Activated CD8-positive, alpha-beta memory T cell treated with anti-CD3 and anti-CD28 coated beads for 48 hours (primary cell): Measurements from ENCODE around the gene LMBR1.

ENCODE experiments used
- DNase-seq, 3 experiments: peaks; one replicate each; pipeline ENCODE4 v3.0.0-alpha.2; 2020; ENCODE audit warnings: low read depth in 2 of 3, low spot score in 2 of 3

LMBR1 gene

DNA sequence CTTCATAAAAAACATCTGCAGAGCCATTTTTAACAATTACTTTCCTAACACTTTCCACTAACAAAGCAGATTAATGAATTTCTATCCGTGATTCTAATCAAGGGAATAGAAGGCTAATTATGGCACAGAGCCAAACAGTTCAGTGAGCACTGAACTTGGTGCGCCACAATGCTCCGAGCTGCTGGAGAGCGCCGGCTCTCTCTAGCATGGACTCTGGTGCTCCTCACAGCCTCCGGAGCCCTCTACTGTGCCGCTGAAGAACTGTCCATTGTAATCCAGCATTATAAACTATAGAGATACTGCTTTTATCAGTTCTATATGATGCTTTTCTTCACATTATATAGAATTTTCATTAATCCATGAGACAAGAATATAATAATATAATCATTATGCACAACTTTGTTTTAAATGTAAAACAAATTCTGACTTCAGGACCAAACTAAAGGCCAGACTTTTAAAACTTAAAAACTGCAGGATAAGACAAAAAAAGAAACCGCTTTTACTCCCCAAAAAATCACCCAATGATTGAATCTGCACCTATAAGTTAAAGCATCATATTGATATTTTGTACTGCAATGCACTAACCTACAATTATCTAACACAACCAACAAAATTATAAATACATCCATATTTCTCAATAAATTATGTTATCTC is 128.8 kb downstream of the LMBR1 start:
- no peak for DNase-seq

DNA sequence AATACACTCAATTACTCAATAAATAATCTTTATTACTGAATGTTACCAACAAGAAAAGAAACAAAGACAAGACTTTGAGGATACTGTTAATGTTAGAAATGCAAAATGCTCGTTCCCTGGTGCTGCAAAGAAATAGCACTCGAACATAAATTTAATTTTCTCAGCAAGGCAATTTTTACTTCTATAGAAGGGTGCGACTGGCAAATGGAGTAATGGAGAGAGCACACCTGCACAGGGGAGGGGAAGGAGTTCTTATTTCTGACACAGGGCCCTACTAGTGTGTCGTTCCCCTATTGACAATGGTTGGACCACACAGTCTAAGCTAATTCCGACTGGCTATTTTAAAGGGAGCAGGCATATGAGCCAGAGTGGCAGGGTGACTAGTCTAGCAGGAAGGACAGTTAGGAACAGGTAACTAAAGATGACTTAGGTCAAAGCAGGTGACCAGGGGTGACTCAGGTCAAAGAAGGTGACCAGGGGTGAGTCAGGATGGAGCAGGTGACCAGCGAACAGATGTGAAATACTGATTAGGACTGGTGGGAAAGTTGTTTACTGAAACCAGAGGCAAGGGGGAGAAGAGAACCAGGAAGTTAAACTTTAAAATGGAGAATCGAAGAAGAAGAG is 133.3 kb downstream of the LMBR1 start:
- no peak for DNase-seq

DNA sequence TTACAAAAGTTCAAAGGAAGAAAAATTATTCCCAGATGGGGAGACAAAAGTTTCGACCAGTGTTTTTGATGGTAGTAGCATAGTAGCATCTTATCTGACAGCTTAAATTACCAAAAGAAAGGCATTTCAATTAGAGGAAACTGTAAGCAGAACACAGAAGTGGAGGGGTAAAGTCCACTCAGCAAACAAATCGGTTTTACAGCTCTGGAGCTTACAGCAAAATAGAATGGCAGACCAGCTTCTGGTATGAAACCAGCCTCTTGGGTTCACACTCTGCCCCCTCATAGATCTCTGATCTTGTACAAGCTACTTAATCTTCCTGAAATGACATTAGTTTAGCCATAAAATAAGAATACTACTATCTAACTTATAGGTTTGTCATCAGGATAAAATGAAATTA is 133.8 kb downstream of the LMBR1 start:
- no peak for DNase-seq

DNA sequence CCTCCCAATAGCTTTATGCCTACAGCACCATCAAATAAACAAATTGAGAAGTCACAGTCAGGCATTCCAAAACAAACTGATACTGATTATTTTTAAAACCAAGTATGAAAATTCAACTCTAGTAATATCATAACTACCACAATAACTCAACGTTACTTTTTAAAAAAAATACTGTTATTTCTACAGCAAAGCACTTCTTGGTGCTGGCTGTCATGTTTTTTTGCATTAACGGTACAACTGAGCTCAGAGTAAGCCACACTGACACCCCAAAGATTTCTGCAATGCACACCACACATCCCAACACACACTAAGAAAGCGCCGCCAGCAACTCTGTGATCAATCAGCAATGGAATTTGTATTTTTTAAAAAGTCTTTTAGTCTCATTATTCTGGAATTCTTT is 138.8 kb downstream of the LMBR1 start:
- DNase-seq = no peak

DNA sequence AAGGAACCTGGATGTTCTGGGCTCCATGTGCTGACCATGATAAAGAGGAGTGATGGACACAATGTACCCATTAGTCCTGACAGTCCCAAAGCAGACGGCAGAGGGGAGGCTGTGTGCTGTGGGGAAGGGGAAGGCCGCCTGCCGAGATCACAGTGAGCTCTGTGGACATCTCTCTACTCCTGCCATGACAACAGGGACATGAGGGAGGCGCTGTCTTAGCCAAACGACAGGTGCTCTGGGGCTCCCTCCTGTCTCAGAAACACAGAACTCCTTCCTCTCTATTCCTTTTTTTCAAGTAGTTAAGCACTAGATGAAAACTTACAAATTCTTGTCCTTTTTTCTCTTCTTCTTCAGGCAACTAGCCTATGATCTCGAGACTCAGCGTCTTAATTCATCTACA is 139.4 kb downstream of the LMBR1 start:
- no peak for DNase-seq

- no peak for DNase-seq
Measured at GRCh38 chr7:156753229-156753560, 139.8 kb downstream of the LMBR1 start.

DNA sequence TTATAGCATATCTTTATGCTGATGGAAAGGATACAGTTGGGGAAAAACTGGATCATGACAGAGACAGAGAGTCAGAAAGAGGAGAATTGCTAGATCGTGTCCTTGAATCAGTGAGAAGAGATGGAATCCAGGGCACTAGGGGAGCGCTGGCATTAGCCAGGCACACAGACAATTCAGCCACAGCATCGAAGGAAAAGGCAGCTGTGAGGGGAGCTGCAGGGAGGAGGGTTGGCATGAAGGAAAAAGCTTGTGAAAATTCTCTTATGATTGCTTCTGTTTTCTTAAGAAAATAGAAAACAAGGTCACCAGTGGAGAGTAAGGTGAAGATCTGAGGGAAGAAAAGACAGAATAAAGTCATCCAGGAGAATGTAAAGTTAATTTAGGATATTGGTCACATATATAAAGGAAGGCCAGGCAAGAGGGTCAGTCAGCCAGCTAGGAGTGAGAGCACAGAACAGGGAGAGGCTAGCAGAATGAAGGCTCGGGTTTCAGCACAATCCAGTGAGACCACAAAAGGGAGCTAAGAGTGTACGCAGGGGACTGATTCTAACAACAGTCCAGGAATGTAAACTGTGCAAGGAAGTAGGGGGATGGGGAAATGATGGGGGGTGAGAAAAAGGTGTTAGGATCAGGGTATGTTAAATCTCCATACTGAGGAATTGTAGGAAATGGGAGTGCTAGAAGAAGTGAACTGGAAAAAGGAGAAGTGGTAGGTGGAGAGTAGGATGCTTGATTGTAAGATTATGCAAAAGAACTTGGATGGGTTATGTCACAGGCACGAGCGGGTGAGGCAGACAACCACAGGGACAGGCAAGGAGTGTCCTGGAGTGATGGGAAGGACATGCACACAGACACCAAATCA is 140.4 kb downstream of the LMBR1 start:
- no peak for DNase-seq

DNA sequence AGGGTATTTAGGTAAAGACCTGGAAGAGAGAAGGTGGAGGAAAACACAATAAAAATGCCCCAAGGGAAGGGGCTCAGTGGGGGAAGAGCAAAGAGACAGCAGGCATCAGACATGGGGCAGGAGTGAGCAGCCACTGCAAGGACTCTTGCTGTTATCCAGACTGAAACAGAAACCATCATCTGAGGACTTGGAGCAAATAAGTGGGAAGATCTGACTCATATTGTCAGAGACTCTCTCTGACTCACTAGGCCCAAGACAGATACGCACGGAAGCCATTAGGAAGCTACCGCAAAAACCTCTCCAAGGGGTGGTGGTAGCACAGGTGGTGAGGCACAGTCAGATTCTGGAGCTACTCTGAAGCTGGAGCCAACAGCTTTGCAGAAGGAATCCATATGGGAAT is 141.7 kb downstream of the LMBR1 start:
- peak in 2 of 3 experiments; percentile 7 to 26 for DNase-seq

DNA sequence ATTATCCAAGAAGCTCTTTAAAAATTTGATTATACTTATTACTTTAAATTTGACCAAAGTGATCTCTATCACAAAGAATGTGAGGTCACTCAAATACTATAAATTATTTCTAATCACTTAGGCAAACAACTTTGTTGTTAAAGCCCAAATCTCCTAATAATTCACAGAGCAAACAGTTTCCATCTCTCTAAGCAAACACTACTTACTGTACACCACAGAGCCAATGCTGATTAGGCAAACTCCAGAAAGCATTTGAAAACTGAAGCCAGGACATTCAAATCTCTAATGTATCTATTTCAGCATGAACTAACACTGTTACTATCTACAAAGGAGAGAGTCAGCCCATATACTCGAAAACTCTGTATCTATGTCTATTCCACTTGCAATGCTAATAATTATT is 145.3 kb downstream of the LMBR1 start:
- DNase-seq = no peak

- no peak for DNase-seq
Measured at GRCh38 chr7:156746891-156747290, 146.1 kb downstream of the LMBR1 start.

DNA sequence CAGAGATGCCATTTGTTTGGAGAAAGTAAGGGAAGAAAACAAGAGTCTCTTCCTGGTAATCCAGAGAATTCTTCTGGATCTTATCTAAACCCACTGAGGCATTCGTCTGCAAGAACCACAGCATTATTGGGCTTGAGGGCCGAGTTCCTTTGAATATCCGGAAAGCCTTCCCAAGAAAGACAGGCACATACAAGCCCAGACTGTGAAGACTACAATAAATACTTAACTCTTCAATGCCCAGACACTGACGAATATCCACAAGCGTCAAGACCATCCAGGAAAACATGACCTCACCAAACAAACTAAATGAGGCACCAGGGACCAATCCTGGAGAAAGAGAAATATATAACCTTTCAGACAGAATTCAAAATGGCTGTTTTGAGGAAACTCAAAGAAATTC is 153.4 kb downstream of the LMBR1 start:
- no peak for DNase-seq

GRCh38 chr7:156735851-156736250 is 157.1 kb downstream of the LMBR1 start:
- DNase-seq = no peak

DNA sequence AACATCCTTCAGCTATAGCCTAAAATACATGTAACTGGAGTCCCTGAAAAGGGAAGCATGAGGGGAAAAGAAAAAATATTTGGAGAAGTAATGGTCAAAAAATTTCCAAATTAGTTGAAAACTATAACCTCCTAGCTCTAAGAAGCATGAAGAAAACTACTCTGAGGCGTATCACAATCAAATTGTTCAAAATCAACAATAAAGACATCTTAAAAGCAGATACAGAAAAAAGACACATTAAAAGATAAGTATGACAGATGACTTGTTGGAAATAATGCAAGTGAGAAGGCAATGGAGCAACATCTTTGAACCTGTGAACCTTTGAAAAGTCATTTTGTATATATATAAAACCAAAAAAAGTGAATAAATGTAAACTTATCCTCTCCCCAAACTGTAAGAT is 159.3 kb downstream of the LMBR1 start:
- no peak for DNase-seq

DNA sequence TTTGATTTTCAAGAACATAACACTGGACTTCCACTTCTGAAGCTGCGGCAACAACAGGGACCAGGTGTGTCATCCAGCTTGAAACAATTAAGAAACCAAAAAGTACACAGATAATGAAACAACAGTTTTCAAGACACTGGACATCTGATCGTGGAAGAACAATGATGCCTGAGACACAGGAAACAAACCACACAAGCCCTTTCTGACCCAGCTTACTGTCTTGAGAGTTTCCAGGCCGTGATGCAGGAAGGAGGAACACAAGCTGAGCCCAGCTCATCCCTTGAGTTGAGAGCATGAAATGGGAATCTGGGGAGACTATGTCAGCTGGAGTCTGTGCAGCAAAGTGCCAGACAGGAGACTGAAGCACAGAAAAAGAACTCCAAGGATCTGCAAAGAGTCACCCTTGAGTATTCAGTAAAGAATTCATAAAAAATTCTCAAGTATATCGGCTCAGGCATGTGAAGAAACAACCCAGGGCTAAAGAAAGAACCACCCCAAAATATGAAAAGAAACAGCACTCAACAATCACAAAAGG is 160.8 kb downstream of the LMBR1 start:
- DNase-seq = no peak

- DNase-seq = no peak
Measured at GRCh38 chr7:156731651-156732050, 161.3 kb downstream of the LMBR1 start.

DNA sequence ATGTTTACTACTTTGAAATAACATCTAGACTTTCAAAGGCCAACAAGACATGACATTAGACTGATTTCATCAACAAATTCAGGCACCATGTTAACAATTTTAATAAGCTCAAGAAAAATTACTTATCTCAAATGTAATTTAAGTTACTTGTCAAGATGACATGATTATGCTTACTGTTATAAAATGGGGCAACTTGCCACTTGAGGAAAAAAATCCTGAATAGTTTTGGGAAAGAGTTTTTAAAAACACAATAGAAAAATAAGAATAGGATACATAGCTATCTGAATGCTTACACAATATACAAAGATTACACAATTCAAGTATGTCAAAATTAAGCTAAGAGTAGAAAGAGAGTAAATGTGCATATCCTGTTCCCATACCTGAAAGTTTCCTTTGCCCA is 167.0 kb downstream of the LMBR1 start:
- no peak for DNase-seq

GRCh38 chr7:156725073-156725472 is 167.9 kb downstream of the LMBR1 start:
- no peak for DNase-seq

DNA sequence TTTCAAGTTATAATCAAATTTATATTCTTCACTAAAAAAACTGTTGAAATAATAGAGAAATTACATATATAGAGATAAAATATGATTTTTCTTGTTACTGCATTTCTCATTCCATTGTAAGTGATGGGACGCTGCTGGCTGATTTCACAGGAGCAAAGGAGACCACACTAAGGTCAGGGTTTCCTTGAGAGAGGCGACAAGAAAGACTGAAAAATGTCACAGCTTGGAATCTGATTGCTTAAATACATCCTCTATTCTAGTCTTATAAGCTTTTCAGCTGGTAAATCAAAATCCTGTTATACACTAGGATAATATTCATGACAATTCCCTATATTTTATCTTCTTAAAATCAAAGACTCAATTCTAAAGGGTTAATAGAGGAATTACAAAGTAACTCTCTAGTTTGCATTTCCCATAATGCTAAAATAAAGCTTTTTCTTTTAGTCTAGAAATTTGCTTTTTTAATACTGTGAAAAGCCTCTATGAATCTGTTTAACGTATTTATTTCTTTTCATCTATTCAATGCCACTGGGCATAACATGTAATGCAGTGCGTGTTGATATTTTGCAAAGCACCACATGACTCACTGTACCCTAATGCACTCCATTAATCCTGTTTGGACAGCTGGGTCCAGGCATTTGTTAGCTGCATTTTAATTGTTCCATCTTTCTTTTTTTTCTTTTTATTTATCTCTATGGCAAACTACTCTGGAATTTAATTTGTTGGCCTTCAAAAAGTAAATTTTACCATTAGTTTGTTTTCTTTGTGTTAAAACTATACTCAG is 170.7 kb downstream of the LMBR1 start:
- DNase-seq = no peak

- no peak for DNase-seq
Measured at GRCh38 chr7:156703773-156704482, 189.1 kb downstream of the LMBR1 start.

- DNase-seq = no peak
Measured at GRCh38 chr7:156703209-156703608, 189.8 kb downstream of the LMBR1 start.

DNA sequence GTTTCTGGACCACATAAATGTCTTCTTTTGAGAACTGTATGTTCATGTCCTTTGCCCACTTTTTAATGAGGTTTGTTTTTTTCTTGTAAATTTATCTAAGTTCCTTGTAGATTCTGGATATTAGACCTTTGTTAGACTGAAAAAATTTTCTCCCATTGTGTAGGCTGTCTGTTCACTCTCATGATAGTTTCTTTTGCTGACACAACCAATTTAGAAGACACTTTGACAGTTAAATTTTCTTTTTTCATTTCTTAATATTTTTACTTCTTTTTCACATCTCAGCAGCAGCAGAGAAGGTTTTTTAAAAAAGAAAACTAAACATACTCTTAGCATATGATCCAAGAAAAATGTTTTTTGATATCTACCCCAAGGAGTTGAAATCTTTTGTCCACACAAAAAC is 190.6 kb downstream of the LMBR1 start:
- no peak for DNase-seq
